SKM-1 treated with dmso at 0.1 percent for 144 hours (cell line): ENCODE measurements around the gene MILR1.
A peak's percentile ranks its signal among the peaks of the same experiment; 100 is the strongest.

ENCODE experiments used
- DNase-seq: peaks from one replicate; lab custom pipeline; 2025; ENCODE audit not compliant: unreplicated experiment; lab: John Stamatoyannopoulos, UW

Gene MILR1

DNA sequence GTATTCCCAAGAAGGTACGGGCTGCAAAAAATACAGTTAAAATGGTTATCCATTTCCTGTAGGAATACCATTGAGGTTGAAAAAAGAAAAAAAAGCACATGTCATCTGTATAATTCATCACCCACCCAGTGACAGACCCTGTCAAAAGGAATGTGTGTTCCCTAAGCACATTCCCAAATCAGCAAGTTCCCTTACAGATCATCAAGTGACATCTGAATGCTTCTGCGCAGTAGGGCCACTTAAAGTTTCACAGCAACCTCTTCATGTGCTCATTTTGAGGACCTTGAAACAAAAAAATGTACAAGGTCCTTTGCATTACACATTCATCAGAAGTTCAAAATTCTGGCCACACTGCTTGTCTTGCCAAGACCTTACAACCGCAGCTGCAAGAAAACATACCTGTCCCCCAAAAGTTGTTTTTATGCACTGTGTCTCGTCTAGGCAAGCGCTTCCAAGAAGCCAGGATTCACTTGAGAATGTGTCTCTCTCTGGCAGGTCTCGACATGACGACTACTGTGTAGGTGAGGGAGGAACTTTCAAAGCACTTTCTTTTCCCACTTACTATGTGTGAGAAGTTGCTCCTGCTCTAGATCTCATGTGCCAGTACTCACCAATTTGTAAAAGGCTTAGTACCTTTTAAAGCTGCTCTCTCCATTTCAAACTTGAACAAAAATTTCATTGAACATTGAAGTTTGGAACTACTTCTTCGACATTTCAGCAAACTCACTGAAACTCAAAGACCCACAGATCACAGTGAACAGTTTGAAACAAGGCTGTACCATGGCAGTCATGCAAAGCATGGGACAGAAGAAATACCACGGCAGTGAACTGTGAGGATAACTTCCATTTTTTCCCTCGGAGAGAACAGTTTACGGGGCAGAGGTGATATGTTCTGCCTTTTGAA, 52.2 kb downstream of the MILR1 start:
- DNase-seq, result no peak

DNA sequence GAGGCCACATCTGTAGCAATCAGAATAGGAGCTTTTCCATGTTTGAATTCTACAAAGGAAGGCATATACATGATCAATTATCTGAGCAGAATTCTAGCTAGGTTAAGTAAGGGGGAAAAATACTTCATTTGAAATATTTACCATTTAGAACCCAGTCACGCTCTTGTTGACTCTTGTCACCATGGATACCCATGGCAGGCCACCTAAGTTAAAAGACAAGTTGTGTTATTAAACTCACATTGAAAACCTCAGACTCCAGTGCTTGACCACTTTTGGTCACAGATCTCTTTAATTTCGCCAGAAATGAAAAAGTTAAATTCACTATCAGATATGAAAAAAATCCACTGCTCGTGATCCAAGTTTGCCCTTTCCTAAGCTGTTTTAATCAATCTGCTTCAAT, 53.1 kb downstream of the MILR1 start:
- no peak for DNase-seq

DNA sequence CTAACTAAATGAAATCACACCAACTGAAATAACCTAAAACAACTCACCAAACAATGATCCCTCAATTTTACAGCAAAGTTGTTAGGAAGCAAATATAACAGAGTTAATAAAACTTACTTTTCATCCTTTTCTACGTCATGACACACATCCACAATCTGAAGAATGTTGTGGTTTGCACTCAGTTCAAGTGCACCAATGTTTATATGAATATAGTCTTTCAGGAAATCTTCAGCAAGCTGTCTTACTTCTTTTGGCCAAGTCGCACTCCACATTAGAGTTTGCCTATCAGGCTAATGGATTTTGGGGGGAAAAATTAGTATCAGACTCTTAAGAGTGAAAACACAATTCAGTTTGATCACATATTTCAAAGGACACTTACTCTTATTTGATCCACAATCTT, 53.9 kb downstream of the MILR1 start:
- no peak for DNase-seq

DNA sequence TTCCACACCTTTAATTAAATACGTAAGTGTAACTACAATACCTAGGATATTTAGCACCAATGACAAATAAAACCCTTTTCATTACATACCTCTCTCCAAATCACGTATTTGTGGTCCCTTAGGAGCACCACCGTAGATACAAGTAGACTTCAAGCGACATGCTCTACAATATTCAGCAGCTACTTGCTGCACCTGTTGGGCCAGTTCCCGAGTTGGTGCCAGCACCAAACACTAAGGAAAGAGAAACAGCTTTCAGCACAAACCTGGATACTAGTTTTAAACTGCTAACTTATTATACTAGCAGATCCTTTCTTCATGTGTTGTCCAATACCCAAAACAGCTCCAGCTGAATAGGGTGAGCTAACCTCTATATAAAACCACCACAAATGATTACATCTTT, 54.4 kb downstream of the MILR1 start:
- DNase-seq, result no peak

DNA sequence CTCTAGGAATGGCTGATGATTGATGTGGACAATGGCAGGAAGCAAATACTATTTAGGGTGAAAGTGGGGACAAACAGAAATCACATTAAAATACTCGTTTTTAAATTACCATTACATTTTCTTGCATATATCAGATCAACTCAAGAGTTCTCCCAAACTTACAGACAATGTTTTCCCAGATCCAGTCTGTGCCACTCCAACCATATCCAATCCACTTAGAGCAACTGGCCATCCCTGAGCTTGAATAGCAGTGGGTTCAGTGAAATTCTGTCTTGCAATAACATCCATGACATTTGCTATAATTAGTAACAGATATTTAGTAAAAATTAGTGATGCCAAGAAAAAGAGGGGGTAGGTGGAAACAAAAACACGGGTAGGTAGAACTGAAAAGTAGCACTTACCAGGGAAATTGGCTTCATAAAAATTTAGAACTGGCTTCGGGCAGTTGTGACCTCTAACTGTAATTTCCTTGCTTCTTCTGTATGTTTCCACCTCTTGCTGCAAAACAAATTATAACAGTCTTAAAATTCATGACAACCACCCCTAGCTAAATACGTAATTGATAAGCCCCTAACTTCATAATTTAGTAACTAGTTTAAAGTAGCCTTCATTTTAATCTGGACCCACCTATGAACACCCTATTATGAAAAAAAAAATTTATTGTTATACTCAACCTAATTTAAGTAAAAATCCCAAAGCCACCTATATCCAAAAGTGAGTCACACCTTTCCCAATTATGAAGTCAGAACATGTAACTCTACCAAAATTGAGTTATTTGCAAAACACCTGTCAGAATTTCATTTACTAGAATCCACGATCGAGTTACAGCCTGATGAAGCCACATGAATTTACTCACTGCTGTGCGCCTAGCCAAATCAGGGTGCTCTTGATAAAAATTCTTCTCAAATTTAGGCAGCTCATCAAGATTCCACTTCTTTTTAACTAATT, 55.2 kb downstream of the MILR1 start:
- DNase-seq, result no peak

DNA sequence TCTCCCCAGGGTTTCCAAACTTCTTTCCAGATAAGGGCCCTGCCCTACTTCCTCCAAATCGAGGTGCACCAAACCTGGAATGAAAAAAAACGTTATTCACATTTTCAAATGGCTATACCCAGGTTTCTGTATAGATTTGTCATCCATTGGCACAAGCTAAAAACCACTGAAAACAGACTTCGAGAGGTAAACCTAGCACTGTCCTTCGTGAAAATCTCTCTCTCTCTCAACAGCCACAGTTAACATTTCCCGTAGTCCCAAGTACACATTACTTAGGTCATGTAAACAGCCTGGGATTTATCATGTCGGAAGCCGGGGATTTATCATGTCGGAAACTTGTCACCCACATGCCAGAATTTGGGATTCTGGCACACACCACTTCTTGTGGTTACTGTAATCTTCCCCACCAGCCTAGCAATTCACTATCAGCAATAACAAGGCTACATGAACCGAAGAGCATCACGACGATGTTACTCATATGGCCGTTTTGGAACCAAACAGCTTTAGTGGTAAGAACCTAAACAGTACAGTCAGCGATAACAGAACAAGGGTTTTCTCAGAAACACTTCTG, 55.9 kb downstream of the MILR1 start:
- DNase-seq, result no peak

DNA sequence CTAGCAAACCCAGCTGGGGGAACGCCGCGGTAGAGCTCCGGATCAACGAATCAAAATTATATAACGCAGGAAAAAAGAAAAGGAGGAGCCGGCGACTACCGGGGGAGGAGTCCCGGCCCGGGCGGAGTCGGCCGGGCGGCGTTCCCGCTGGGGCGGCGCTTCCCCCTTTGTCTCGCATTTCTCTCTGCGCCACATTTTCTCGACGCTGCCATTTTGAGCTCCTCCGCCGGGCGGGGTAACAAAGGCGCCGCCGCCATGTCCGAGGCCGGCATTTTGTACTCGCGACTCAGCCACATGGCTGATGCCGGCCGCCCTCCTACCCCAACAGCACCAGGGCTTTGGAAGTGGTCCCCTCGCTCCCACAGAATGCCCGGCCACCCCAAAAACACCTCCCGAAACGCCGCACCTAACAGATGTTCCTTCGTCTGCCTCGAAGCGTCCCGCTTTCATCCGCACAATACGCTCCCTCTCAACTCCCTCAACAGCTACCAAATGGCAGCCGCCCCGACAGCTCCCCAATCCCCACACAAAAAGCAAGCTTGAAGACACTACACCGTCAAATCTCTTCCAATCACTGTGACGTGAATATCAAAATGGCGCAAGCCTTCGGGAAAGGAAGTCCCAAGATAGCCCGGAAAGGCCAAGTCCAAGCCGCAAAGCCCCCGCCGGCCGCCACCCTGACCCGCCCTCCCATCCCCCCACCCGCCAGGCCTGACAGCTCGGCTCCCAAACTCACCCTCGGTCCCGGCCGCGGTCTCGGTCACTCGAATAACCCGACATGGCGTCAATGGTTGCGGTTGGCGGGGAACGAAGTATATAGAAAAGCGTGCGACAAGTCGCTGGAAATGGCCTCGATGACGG, 56.7 kb downstream of the MILR1 start:
- DNase-seq, result peak; percentile 64

DNA sequence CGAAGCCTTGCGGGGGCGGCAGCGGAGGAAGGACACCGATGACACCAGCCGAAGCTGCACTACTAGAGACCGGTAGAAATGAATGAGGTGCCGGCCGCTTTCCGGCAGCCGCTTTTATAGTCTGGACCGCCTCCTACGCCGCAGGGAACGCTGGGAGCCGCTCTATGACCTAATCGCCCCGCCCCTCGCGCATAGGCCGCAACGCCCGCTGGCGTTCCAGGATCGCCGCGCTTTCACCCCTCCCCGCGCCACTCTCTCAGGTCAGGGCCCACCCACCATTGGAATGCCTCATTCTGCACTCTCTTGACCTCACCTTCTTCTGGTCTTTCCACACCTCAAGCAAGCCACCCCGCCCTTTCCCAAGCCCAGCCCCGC, 57.3 kb downstream of the MILR1 start, which contains the start of gene DDX5:
TSS of gene DDX5 (minus strand) at position 89 of the 375 bp plus-strand sequence. CDS start 170 bp downstream, outside the sequence.
- DNase-seq, result peak; percentile 98

DNA sequence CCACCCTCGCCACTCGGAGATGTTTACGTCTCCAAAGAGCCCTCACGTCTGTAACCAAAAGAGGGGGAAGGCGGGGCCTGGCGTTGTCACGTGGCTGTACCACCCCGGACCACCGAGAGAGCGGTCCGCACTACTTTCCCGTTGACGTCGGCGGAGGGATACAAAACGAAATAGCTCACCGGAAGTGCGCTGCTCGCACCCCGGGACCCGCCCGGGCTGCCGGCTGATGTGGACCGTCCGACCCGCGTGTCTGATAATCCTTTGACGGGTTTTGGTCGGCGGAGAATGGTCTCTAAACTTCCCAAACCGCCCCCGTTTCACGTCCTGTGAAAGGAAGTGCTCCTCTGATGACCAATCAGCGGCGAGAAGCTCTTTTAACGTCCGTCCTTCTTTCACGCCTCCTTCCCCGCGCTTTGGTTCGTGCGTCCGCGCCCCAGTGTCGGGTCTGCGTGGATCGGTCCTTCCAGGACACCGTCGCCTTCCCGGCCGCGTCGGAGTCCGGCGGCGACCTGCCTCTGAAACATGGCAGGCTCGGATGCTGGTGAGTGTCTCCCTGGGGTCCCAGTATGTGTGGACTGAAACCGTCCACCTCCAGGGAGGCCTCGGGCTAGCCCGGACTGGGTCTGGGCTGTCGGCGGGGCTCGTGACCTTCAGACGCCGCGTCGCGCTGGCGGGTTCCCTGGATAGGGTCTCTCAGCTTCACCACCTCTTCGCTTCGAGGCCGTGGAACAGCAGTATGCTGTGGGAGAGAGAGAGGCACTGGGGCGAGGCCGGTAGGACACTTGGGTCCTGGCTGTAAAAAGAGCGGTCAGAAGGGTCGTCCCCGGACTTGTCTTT, 57.9 kb downstream of the MILR1 start, which contains the start of gene CEP95:
TSS of gene CEP95 (plus strand) at position 402 of the 837 bp plus-strand sequence. CDS start at position 523, 121 bp downstream.
- peak; percentile 93 for DNase-seq

DNA sequence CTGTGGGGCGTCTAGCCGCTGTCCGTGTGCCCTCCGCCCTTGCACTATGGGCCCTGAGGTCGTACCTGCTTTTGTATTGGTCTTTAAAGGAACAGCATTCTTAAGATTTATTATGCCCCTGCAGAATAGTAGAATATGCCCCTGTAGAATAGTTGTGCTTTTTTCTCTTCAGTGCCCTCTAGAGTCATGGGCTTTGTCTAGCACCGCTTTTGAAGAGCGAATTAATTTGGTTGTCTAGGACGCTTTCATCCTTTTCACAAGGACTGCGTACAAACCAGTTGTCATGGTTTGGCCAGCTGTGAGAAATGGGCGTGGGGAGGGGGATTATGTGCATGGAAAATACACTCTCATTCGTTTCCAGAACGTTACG, 58.5 kb downstream of the MILR1 start:
- DNase-seq, result peak; percentile 70

DNA sequence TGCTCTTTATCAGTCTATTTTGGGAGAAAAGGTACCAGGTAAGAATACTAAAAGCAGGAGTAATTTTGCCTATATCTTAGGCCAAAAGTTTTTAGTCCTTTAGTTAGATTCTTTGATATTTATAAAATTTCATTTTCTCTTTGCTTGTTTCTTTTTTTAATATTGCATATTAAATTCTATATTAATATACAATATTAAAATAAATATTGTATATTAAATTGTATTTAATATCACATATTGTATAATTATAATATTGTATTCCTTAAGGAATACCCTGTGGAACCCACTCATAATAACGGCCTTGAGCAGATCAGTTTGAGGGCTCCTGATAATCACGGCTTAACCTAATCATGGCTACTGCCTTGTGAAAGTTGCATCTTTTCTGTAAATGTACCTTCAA, 59.8 kb downstream of the MILR1 start:
- no peak for DNase-seq

DNA sequence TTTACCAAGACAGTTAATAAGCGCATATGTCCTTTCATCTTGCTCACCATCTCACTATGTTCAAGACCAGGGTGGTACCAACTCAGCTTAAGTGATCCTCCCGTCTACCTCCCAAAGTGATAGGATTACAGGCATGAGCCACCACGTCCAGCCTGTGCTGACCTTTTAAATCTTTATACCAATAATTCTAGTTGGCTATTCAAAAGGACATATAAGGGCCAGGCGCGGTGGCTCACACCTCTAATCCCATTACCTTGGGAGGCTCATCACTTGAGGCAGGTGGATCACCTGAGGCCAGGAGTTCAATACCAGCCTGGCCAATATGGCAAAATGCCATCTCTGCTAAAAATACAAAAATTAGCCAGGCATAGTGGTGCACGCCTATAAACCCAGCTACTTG, 60.3 kb downstream of the MILR1 start:
- DNase-seq, result no peak

DNA sequence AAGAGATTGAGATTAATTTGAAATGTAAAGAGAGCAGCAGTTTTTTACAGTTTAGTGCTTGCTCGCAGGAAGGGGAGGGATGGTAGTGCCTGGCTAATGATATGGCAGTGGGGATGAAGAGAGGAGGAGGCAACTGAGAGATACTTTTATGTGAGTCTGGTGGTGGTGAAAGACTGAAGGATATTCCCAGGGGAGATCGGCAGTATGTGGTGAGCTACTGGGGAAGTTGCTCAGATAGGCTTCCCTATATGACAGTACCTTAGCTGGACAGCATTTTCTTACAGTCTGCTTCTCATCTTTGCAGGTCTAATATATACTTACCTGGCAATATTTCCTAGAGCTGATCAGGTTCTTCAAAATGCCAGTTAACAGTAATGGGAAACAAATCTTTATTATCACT, 66.5 kb downstream of the MILR1 start:
- no peak for DNase-seq

DNA sequence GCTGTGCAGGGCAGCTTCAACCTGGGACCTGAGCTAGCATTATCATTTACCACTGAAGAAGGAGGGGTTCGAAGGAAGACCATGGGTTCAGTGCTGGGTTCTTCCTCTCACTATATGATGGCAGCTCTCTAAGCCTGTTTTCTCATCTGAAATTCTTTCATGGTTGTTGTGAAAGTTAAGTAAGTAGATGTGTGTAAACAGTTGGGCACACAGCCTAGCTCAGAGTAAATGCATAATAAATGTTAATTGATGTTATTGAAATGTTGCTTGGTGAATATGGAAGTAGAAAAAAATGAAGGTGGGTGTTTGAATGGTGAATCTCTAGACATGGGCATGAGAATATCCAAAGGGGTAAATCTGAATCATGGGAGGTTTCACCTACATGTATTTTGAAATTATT, 66.9 kb downstream of the MILR1 start:
- no peak for DNase-seq
